Activated CD8-positive, alpha-beta T cell treated with anti-CD3 and anti-CD28 coated beads for 36 hours (primary cell): ENCODE results near the gene RPRD1B. TPM values are rescaled to one million over a fixed set of nuclear protein-coding genes. Genes with fewer than 3 reads are reported as not detected.
A peak's percentile ranks its signal among the peaks of the same experiment; 100 is the strongest.
"Not testable (repeated sequence)": the region's sequence is repeated elsewhere in the genome, so short reads cannot be mapped to it uniquely, and the experiment has no call there.

Experiments
- ATAC-seq: fragments of 200-7000 bp; cut with Tn5 transposase; one replicate; pipeline ENCODE4 v1.10.0; 2021; ENCODE audit warnings: mild to moderate bottlenecking, moderate library complexity
- CTCF ChIA-PET: fragments of 350-600 bp; sonication (Branson Sonifier 250); formaldehyde crosslinking; loops from one replicate; lab custom pipeline; 2021; ENCODE audit warnings: antibody characterized with exemption; lab: Charles Lee
- POLR2A ChIA-PET: fragments of 350-600 bp; sonication (Branson Sonifier 250); formaldehyde crosslinking; loops from one replicate; lab custom pipeline; 2021; ENCODE audit warnings: antibody characterized with exemption; lab: Charles Lee
- DNase-seq: peaks from one replicate; pipeline ENCODE4 v3.0.0-alpha.2; 2020
- H3K27ac Mint-ChIP-seq: one replicate; pipeline ENCODE4 v1.8.0; 2021; ENCODE audit warnings: mild to moderate bottlenecking, mixed read lengths
- H3K27me3 Mint-ChIP-seq: one replicate; pipeline ENCODE4 v1.8.0; 2021; ENCODE audit warnings: mixed read lengths
- H3K36me3 Mint-ChIP-seq: one replicate; pipeline ENCODE4 v1.8.0; 2021; ENCODE audit warnings: low read depth, mixed read lengths
- H3K4me1 Mint-ChIP-seq: one replicate; pipeline ENCODE4 v1.8.0; 2021; ENCODE audit warnings: low read depth, mixed read lengths
- H3K4me3 Mint-ChIP-seq: one replicate; pipeline ENCODE4 v1.8.0; 2021; ENCODE audit warnings: mild to moderate bottlenecking, moderate library complexity, mixed read lengths
- H3K9me3 Mint-ChIP-seq: one replicate; pipeline ENCODE4 v1.8.0; 2021; ENCODE audit warnings: mixed read lengths
- intact Hi-C: fragments of 100-400 bp; cut with micrococcal nuclease; formaldehyde crosslinking; loops from one replicate; pipeline ENCODE4 v1.10.0; 2022
- total RNA-seq, 2 experiments: library from RNA; stranded (reverse); gene quantifications; one replicate each; pipeline ENCODE4 v1.2.3, GENCODE V29; 2021
- TF ChIP-seq, protein P1 (sequence below): fragments of 200-600 bp; IDR thresholded peaks from one replicate; pipeline ENCODE4 v1.8.0; 2022; ENCODE audit warnings: antibody characterized with exemption, mild to moderate bottlenecking

The RPRD1B gene
- total RNA-seq, 2 experiments from 2014 or later, result 29.1 to 29.3 TPM

DNA sequence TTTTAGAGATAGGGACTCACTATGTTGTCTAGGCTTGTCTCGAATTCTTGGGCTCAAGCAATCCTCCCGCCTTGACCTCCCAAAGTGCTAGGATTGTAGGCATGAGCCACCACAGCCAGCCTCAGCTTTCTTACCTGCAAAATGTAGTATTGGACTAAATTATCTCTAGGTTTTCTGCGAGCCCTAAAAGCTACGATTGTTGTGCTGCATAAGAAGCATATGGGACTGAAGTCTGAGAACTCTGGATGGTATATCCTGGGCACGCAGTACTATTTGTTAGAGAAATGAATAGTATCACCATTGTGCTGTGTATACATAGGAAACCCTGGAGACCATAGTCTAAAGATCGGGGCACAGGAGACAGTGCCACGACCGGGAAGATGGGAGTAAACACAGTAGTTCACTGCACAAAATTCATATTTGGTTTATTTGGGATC lies 60.1 kb downstream of the RPRD1B start:
- H3K9me3 Mint-ChIP-seq, result no peaks in the 10 kb centered on the region
- H3K36me3 Mint-ChIP-seq, result peaks cover 7% of the 10 kb centered on the region
- TF ChIP-seq, protein P1, sequence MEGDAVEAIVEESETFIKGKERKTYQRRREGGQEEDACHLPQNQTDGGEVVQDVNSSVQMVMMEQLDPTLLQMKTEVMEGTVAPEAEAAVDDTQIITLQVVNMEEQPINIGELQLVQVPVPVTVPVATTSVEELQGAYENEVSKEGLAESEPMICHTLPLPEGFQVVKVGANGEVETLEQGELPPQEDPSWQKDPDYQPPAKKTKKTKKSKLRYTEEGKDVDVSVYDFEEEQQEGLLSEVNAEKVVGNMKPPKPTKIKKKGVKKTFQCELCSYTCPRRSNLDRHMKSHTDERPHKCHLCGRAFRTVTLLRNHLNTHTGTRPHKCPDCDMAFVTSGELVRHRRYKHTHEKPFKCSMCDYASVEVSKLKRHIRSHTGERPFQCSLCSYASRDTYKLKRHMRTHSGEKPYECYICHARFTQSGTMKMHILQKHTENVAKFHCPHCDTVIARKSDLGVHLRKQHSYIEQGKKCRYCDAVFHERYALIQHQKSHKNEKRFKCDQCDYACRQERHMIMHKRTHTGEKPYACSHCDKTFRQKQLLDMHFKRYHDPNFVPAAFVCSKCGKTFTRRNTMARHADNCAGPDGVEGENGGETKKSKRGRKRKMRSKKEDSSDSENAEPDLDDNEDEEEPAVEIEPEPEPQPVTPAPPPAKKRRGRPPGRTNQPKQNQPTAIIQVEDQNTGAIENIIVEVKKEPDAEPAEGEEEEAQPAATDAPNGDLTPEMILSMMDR, result no peak
- no peak overlapping the region for H3K27ac Mint-ChIP-seq
- H3K4me3 Mint-ChIP-seq, result no peak overlapping the region
- ATAC-seq (no peak), DNase-seq (no peak)
- H3K4me1 Mint-ChIP-seq, result peaks cover 25% of the 10 kb centered on the region
- ChIA-PET POLR2A (no interaction called here), CTCF (interaction anchor here (1.0 to 1.8 kb wide), 3 partner anchors 20 to 128 kb away, joined by 3 to 6 read pairs (median 4); no protein-coding TSS in a partner anchor)
- H3K27me3 Mint-ChIP-seq, result no peaks in the 10 kb centered on the region
- intact Hi-C loops, result no loop called here

DNA sequence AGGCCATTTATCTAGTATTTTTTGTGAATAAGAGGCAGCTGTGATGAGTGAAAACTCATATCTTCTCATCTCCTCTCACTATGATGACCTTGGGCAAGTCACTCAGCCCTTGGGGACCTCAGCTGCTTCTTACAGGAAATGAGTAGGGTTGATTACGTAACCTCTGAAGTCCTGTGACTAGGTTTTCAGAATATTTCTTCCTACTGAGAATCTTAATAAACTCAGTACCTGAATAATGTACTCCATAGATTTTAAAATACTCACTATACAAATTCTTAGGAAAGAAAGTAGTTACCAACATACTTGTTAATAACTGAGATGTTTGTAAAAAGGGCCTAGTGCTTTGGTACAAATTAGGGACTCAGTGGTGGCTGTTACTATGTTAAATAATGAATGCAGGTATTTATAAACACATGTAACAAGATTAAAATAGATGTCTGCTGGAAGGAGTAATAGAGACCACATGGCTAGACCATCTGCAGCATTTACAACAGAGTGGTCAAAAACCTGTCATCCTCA lies 60.9 kb downstream of the RPRD1B start:
- peaks cover 25% of the 10 kb centered on the region for H3K4me1 Mint-ChIP-seq
- ChIA-PET POLR2A (no interaction called here), CTCF (interaction anchor here (1.0 to 1.8 kb wide), 3 partner anchors 20 to 127 kb away, joined by 3 to 6 read pairs (median 4); no protein-coding TSS in a partner anchor)
- H3K4me3 Mint-ChIP-seq, result no peak overlapping the region
- TF ChIP-seq, protein P1, result no peak
- H3K27me3 Mint-ChIP-seq, result no peaks in the 10 kb centered on the region
- intact Hi-C loops, result no loop called here
- ATAC-seq (peak; percentile 88), DNase-seq (peak; percentile 43)
- H3K9me3 Mint-ChIP-seq, result no peaks in the 10 kb centered on the region
- H3K27ac Mint-ChIP-seq, result no peak overlapping the region
- peaks cover 6% of the 10 kb centered on the region for H3K36me3 Mint-ChIP-seq

DNA sequence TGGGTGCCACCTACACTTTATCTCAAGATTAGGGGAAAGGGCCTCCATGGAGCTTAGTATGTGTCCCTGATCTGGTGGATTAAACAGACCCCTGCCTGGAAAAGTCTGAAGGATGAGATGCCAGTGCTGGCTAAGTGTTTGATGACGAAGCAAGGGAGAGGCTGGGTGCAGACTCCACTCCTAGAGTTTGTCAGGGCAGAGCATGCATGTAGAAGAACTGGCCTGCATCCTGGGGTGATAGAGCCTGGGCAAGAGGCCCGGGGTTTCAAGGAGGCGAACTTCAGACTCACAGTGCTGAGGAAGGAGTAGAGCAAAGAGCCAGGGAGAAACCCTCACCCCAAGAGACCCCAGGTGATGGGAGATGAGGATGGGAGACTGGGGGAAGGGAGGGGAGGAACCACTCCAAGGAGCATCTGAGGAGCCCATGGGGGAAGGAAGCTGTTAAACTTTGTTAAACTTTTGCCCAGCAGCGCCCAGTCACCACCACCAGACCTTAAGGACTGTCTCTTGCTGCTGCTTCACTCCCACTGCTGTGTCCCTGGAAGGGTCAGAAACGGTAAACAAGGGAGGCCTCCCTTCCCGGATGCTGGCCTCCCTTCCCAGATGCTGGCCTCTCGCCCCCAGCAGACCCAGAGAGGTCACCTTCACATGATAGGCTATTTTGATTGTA lies 61.6 kb downstream of the RPRD1B start:
- H3K27me3 Mint-ChIP-seq, result no peaks in the 10 kb centered on the region
- peaks cover 6% of the 10 kb centered on the region for H3K36me3 Mint-ChIP-seq
- CTCF ChIA-PET, result no interaction called here
- ATAC-seq (no peak), DNase-seq (no peak)
- H3K4me3 Mint-ChIP-seq, result no peak overlapping the region
- H3K4me1 Mint-ChIP-seq, result peaks cover 25% of the 10 kb centered on the region
- H3K27ac Mint-ChIP-seq, result no peak overlapping the region
- intact Hi-C loops, result no loop called here
- POLR2A ChIA-PET, result no interaction called here
- TF ChIP-seq, protein P1, result no peak
- H3K9me3 Mint-ChIP-seq, result peaks cover under 1% of the 10 kb centered on the region

DNA sequence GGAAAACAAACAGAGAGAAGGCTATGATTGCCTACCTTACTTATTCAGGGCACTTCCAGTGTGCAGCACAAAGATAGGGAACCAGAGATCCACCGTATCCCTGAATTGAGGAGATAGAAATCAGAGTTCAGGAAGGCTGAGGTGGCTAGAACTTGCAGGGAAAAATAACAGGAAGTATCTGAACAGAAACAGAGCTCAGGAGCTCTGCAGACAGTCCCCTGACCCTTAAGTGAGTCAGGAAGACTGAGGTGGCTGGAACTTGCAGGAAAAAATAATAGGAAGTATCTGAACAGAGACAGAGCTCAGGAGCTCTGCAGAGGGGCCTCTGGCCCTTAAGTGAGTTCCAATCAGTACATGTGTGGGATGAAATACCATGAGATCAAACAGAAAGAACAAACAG lies 65.4 kb downstream of the RPRD1B start:
- intact Hi-C loops, result no loop called here
- ChIA-PET POLR2A (no interaction called here), CTCF (interaction anchor here (0.9 kb wide), 1 partner anchor 26 kb away, joined by 3 read pairs; no protein-coding TSS in a partner anchor)
- H3K36me3 Mint-ChIP-seq, result peaks cover 2% of the 10 kb centered on the region
- H3K27me3 Mint-ChIP-seq, result no peaks in the 10 kb centered on the region
- no peak overlapping the region for H3K27ac Mint-ChIP-seq
- ATAC-seq (no peak), DNase-seq (no peak)
- TF ChIP-seq, protein P1, result no peak
- H3K4me1 Mint-ChIP-seq, result peaks cover 8% of the 10 kb centered on the region
- no peak overlapping the region for H3K4me3 Mint-ChIP-seq
- H3K9me3 Mint-ChIP-seq, result peaks cover 7% of the 10 kb centered on the region

DNA sequence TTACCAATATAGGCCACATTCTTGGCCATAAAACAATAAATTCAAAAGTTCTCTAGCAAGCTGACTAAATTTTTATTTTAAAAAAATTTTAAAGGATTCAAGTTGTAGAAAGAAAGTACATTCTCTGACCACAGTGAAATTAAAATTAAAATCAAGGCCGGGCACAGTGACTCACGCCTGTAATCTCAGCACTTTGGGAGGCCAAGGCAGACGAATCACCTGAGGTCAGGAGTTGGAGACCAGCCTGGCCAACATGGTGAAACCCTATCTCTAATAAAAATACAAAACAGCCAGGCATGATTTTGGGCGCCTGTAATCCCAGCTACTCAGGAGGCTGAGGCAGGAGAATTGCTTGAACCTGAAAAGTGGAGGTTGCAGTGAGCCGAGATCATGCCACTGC lies 68.7 kb downstream of the RPRD1B start:
- H3K4me1 Mint-ChIP-seq, DNase-seq, CTCF ChIA-PET, intact Hi-C loops, H3K36me3 Mint-ChIP-seq, ATAC-seq, POLR2A ChIA-PET, H3K9me3 Mint-ChIP-seq, H3K4me3 Mint-ChIP-seq, H3K27me3 Mint-ChIP-seq, H3K27ac Mint-ChIP-seq: not testable (repeated sequence)
